GM18909 (cell line): ENCODE results near the gene PCDHA3.
"Not testable (repeated sequence)": the region's sequence is repeated elsewhere in the genome, so short reads cannot be mapped to it uniquely, and the experiment has no call there.

Source experiments
- ATAC-seq: cut with Tn5 transposase; IDR thresholded peaks from one replicate; pipeline ENCODE4 v1.9.1; 2021; ENCODE audit warnings: mild to moderate bottlenecking; ENCODE audit not compliant: unreplicated experiment, poor library complexity

PCDHA3 gene

GRCh38 chr5:140849831-140850634 lies 49.2 kb downstream of the PCDHA3 start:
- ATAC-seq, result not testable (repeated sequence)
